ENCODE data around the gene ANKMY1.

The ANKMY1 gene

DNA sequence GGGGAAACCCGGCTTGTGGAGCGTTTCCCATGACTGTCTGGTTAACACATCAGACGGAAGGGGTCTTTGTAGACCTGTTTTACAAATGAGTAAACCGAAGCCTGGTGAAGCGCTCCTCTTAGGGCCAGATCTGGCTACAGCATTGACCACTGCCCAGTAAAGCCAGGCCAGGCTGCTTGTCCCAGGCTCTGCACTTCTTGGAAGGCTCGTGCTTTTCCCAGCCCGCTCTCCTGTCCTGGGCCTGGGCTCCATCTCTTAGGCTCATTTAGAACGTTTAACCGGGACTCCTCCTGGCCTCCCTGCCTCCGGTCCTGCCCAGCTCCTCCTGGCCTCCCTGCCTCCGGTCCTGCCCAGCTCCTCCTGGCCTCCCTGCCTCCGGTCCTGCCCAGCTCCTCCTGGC, 117.5 kb downstream of the ANKMY1 start:
- Histone ChIP-seq H3F3A (ENCODE audit: insufficient read depth) (no peaks in the 10 kb centered on the region), H4K20me1 (ENCODE audit: low read depth, low read length) (no peaks in the 10 kb centered on the region), H3K27ac (ENCODE audit: low read depth, low read length) (no peak overlapping the region), H3K9ac (ENCODE audit: low read length) (no peak overlapping the region), H3K36me3 (ENCODE audit: low read length) (no peaks in the 10 kb centered on the region), H2AFZ (ENCODE audit: low read depth, low read length, severe bottlenecking) (no peak overlapping the region), H3K27me3 (ENCODE audit: low read length) (no peaks in the 10 kb centered on the region), H3K4me2 (ENCODE audit: low read depth, low read length, poor library complexity, severe bottlenecking) (no peak overlapping the region), H3K9me3 (ENCODE audit: insufficient read depth, low read length) (no peaks in the 10 kb centered on the region), H3K4me3 (ENCODE audit: insufficient read depth, low read length, poor library complexity, severe bottlenecking) (no peak overlapping the region), H3K79me2 (ENCODE audit: insufficient read depth, low read length) (no peaks in the 10 kb centered on the region), H3K9me2 (replicated peaks; ENCODE audit: insufficient read depth, low read length) (no peaks in the 10 kb centered on the region)
- TF ChIP-seq EZH2phosphoT487 (conservative IDR thresholded peaks at IDR 0.05; ENCODE audit: low read length), result no peak
- TF ChIP-seq, protein P1, sequence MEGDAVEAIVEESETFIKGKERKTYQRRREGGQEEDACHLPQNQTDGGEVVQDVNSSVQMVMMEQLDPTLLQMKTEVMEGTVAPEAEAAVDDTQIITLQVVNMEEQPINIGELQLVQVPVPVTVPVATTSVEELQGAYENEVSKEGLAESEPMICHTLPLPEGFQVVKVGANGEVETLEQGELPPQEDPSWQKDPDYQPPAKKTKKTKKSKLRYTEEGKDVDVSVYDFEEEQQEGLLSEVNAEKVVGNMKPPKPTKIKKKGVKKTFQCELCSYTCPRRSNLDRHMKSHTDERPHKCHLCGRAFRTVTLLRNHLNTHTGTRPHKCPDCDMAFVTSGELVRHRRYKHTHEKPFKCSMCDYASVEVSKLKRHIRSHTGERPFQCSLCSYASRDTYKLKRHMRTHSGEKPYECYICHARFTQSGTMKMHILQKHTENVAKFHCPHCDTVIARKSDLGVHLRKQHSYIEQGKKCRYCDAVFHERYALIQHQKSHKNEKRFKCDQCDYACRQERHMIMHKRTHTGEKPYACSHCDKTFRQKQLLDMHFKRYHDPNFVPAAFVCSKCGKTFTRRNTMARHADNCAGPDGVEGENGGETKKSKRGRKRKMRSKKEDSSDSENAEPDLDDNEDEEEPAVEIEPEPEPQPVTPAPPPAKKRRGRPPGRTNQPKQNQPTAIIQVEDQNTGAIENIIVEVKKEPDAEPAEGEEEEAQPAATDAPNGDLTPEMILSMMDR (IDR thresholded peaks at IDR 0.05; ENCODE audit: insufficient read depth, low read length, poor library complexity, severe bottlenecking), result no peak

- no peak for TF ChIP-seq EZH2phosphoT487 (conservative IDR thresholded peaks at IDR 0.05; ENCODE audit: low read length)
- TF ChIP-seq, protein P1 (IDR thresholded peaks at IDR 0.05; ENCODE audit: insufficient read depth, low read length, poor library complexity, severe bottlenecking), result no peak
- no peak overlapping the region for H3K9ac ChIP-seq (ENCODE audit: low read length)
- no peak overlapping the region for H3K4me2 ChIP-seq (ENCODE audit: low read depth, low read length, poor library complexity, severe bottlenecking)
- H3K27me3 ChIP-seq (ENCODE audit: low read length), result no peaks in the 10 kb centered on the region
- no peak overlapping the region for H3K4me3 ChIP-seq (ENCODE audit: insufficient read depth, low read length, poor library complexity, severe bottlenecking)
- no peak overlapping the region for H2AFZ ChIP-seq (ENCODE audit: low read depth, low read length, severe bottlenecking)
- H3K9me2 ChIP-seq (replicated peaks; ENCODE audit: insufficient read depth, low read length), result no peaks in the 10 kb centered on the region
- no peaks in the 10 kb centered on the region for H4K20me1 ChIP-seq (ENCODE audit: low read depth, low read length)
- no peaks in the 10 kb centered on the region for H3F3A ChIP-seq (ENCODE audit: insufficient read depth)
- no peaks in the 10 kb centered on the region for H3K9me3 ChIP-seq (ENCODE audit: insufficient read depth, low read length)
- no peak overlapping the region for H3K27ac ChIP-seq (ENCODE audit: low read depth, low read length)
- H3K36me3 ChIP-seq (ENCODE audit: low read length), result no peaks in the 10 kb centered on the region
- no peaks in the 10 kb centered on the region for H3K79me2 ChIP-seq (ENCODE audit: insufficient read depth, low read length)
Observed at GRCh38 chr2:240439698-240440151, 118.1 kb downstream of the ANKMY1 start.

GRCh38 chr2:240438810-240439697, 118.7 kb downstream of the ANKMY1 start:
- no peak for TF ChIP-seq EZH2phosphoT487 (conservative IDR thresholded peaks at IDR 0.05; ENCODE audit: low read length)
- TF ChIP-seq, protein P1 (IDR thresholded peaks at IDR 0.05; ENCODE audit: insufficient read depth, low read length, poor library complexity, severe bottlenecking), result no peak
- no peak overlapping the region for H2AFZ ChIP-seq (ENCODE audit: low read depth, low read length, severe bottlenecking)
- H3F3A ChIP-seq (ENCODE audit: insufficient read depth), result no peaks in the 10 kb centered on the region
- no peaks in the 10 kb centered on the region for H3K9me2 ChIP-seq (replicated peaks; ENCODE audit: insufficient read depth, low read length)
- H3K9ac ChIP-seq (ENCODE audit: low read length), result no peak overlapping the region
- no peak overlapping the region for H3K4me3 ChIP-seq (ENCODE audit: insufficient read depth, low read length, poor library complexity, severe bottlenecking)
- H3K36me3 ChIP-seq (ENCODE audit: low read length), result no peaks in the 10 kb centered on the region
- no peaks in the 10 kb centered on the region for H3K9me3 ChIP-seq (ENCODE audit: insufficient read depth, low read length)
- H3K27ac ChIP-seq (ENCODE audit: low read depth, low read length), result no peak overlapping the region
- no peak overlapping the region for H3K4me2 ChIP-seq (ENCODE audit: low read depth, low read length, poor library complexity, severe bottlenecking)
- no peaks in the 10 kb centered on the region for H3K79me2 ChIP-seq (ENCODE audit: insufficient read depth, low read length)
- H3K27me3 ChIP-seq (ENCODE audit: low read length), result no peaks in the 10 kb centered on the region
- no peaks in the 10 kb centered on the region for H4K20me1 ChIP-seq (ENCODE audit: low read depth, low read length)

All from SU-DHL-6 (cell line).